ENCODE data around the gene CRBN.

The CRBN gene

GRCh38 chr3:3109407-3110298 is 69.8 kb downstream of the CRBN start:
- no peak for DNase-seq

GRCh38 chr3:3107858-3108257 is 71.6 kb downstream of the CRBN start:
- no peak for DNase-seq

GRCh38 chr3:3107181-3107580 is 72.3 kb downstream of the CRBN start:
- no peak for DNase-seq

GRCh38 chr3:3105815-3106214 is 73.7 kb downstream of the CRBN start:
- no peak for DNase-seq

- DNase-seq, result no peak
Measured at GRCh38 chr3:3105246-3105645, 74.2 kb downstream of the CRBN start.

GRCh38 chr3:3102751-3103150 is 76.7 kb downstream of the CRBN start:
- DNase-seq, result no peak

- no peak for DNase-seq
Measured at GRCh38 chr3:3101660-3102458, 77.6 kb downstream of the CRBN start.

Data from NCI-H82 (cell line).